ENCODE data around the gene ALDOA.
A peak's percentile ranks its signal among the peaks of the same experiment; 100 is the strongest.

Gene ALDOA

GRCh38 chr16:30069611-30070462 is 4.3 kb downstream of the ALDOA start:
- no peak for TF ChIP-seq CTCF (IDR thresholded peaks at IDR 0.05; ENCODE audit: low read depth, low read length, poor library complexity, severe bottlenecking)
- no peak for TF ChIP-seq EZH2phosphoT487 (IDR thresholded peaks at IDR 0.05; ENCODE audit: borderline replicate concordance, low read length)
- H3K9me3 ChIP-seq (ENCODE audit: control insufficient read depth, insufficient read depth, low read length) = no peaks in the 10 kb centered on the region
- no peak overlapping the region for H3K27ac ChIP-seq (ENCODE audit: low read depth, low read length)
- H3K36me3 ChIP-seq (ENCODE audit: control insufficient read depth, low read length) = peaks cover 74% of the 10 kb centered on the region
- peaks cover 45% of the 10 kb centered on the region for H3K79me2 ChIP-seq (ENCODE audit: control insufficient read depth, low read length)
- H3K27me3 ChIP-seq (ENCODE audit: control insufficient read depth, low read length) = no peaks in the 10 kb centered on the region
- H3F3A ChIP-seq (ENCODE audit: control insufficient read depth, insufficient read depth) = peaks cover 75% of the 10 kb centered on the region
- no peak overlapping the region for H3K4me2 ChIP-seq (ENCODE audit: low read length)
- no peak overlapping the region for H3K4me3 ChIP-seq (ENCODE audit: low read length)
- no peaks in the 10 kb centered on the region for H3K9me2 ChIP-seq (replicated peaks; ENCODE audit: control insufficient read depth, low read length)
- peaks cover 30% of the 10 kb centered on the region for H3K4me1 ChIP-seq (ENCODE audit: control insufficient read depth, low read length)
- H4K20me1 ChIP-seq (ENCODE audit: control insufficient read depth, insufficient read depth, low read depth, low read length) = peaks cover 24% of the 10 kb centered on the region

DNA sequence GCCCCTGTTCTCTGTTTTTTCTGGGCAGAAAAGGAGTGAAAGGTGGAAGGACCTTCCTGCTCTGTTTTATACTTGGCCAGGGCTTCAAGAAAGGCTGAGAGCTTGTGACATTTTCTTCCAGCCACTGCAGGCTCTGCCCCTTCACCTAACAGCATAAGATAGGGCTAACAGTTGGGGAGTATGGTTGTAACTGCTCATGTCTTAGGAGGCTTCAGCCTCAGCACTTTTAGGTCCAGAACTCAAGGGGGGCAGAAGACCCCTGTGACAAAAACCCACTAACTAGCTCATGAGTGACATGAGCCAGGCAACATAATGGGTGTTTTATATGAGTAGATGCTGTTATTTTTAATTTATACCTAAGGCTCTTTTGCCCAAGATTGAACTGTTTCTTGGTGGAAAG is 4.9 kb downstream of the ALDOA start:
- TF ChIP-seq EZH2phosphoT487 (IDR thresholded peaks at IDR 0.05; ENCODE audit: borderline replicate concordance, low read length) (no peak), CTCF (IDR thresholded peaks at IDR 0.05; ENCODE audit: low read depth, low read length, poor library complexity, severe bottlenecking) (no peak)
- Histone ChIP-seq H4K20me1 (ENCODE audit: control insufficient read depth, insufficient read depth, low read depth, low read length) (peaks cover 24% of the 10 kb centered on the region), H3K4me1 (ENCODE audit: control insufficient read depth, low read length) (peaks cover 35% of the 10 kb centered on the region), H3K9me3 (ENCODE audit: control insufficient read depth, insufficient read depth, low read length) (no peaks in the 10 kb centered on the region), H3F3A (ENCODE audit: control insufficient read depth, insufficient read depth) (peaks cover 77% of the 10 kb centered on the region), H3K79me2 (ENCODE audit: control insufficient read depth, low read length) (peaks cover 46% of the 10 kb centered on the region), H3K27me3 (ENCODE audit: control insufficient read depth, low read length) (no peaks in the 10 kb centered on the region), H3K27ac (ENCODE audit: low read depth, low read length) (no peak overlapping the region), H3K4me3 (ENCODE audit: low read length) (no peak overlapping the region), H3K9me2 (replicated peaks; ENCODE audit: control insufficient read depth, low read length) (no peaks in the 10 kb centered on the region), H3K4me2 (ENCODE audit: low read length) (no peak overlapping the region), H3K36me3 (ENCODE audit: control insufficient read depth, low read length) (peaks cover 71% of the 10 kb centered on the region)

DNA sequence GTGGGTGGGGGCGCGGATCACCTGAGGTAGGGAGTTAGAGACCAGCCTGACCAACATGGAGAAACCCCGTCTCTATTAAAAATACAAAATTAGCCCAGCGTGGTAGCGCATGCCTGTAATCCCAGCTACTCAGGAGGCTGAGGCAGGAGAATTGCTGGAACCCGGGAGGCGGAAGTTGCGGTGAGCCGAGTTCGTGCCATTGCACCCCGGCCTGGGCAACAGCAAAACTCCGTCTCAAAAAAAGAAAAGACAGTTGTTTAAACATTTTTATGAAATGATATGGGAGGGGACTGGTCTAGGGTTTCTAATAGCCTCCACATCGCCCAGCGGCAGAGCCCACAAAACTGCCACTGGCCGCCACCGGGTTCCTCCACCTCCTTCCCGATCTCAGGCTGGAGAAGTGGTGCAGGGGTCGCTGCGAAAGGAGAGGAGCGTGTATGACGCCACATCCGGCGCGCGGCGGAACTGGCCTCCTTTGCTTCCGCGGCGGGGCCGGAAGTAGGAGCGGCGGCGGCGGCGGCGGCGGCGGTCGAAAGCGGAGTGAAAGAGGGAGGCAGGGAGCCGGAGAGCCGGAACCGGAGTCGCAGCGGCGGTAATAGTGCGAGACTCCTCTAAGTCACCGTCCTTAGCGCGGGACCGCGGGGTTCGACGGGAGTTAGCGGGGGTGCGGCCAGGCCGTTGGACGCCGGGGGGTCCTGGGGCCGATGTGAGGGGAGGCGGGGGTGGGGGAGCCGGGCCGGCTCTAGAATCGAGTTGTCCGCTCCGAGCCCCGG is 10.1 kb downstream of the ALDOA start, which contains the start of gene PPP4C:
Gene PPP4C (plus strand): TSS at position 492 of the 773 bp plus-strand sequence. CDS start 384 bp downstream, outside the sequence.
- peaks cover 20% of the 10 kb centered on the region for H4K20me1 ChIP-seq (ENCODE audit: control insufficient read depth, insufficient read depth, low read depth, low read length)
- no peaks in the 10 kb centered on the region for H3K9me3 ChIP-seq (ENCODE audit: control insufficient read depth, insufficient read depth, low read length)
- H3K4me1 ChIP-seq (ENCODE audit: control insufficient read depth, low read length) = peaks cover 27% of the 10 kb centered on the region
- H3K9me2 ChIP-seq (replicated peaks; ENCODE audit: control insufficient read depth, low read length) = no peaks in the 10 kb centered on the region
- H3K27ac ChIP-seq (ENCODE audit: low read depth, low read length) = peak within 1 kb of the TSS; percentile 78
- peaks cover 64% of the 10 kb centered on the region for H3K36me3 ChIP-seq (ENCODE audit: control insufficient read depth, low read length)
- H3K79me2 ChIP-seq (ENCODE audit: control insufficient read depth, low read length) = peaks cover 54% of the 10 kb centered on the region
- TF ChIP-seq CTCF (IDR thresholded peaks at IDR 0.05; ENCODE audit: low read depth, low read length, poor library complexity, severe bottlenecking) (no peak), EZH2phosphoT487 (IDR thresholded peaks at IDR 0.05; ENCODE audit: borderline replicate concordance, low read length) (no peak)
- H3K27me3 ChIP-seq (ENCODE audit: control insufficient read depth, low read length) = no peaks in the 10 kb centered on the region
- H3K4me3 ChIP-seq (ENCODE audit: low read length) = peak within 1 kb of the TSS; percentile 91
- peaks cover 41% of the 10 kb centered on the region for H3F3A ChIP-seq (ENCODE audit: control insufficient read depth, insufficient read depth)
- H3K4me2 ChIP-seq (ENCODE audit: low read length) = peak within 1 kb of the TSS; percentile 87

Data from DOHH2 (cell line).